Type B pancreatic cell (in vitro differentiated cells): ENCODE results near the gene MLF1. TPM values are rescaled to one million over a fixed set of nuclear protein-coding genes. Genes with fewer than 3 reads are reported as not detected.

Source experiments
- DNase-seq: peaks from one replicate; pipeline ENCODE4 v3.0.0; 2021; ENCODE audit warnings: mixed read lengths; ENCODE audit not compliant: unreplicated experiment; ENCODE audit errors: extremely low spot score
- H3K27ac Mint-ChIP-seq: 2 replicates; pipeline ENCODE4 v1.8.0; 2021; ENCODE audit warnings: mild to moderate bottlenecking, mixed read lengths
- H3K27me3 Mint-ChIP-seq: 2 replicates; pipeline ENCODE4 v1.8.0; 2021; ENCODE audit warnings: mixed read lengths
- H3K36me3 Mint-ChIP-seq: 2 replicates; pipeline ENCODE4 v1.8.0; 2021; ENCODE audit warnings: mixed read lengths
- H3K4me1 Mint-ChIP-seq: one replicate; pipeline ENCODE4 v1.8.0; 2021; ENCODE audit warnings: mixed read lengths; ENCODE audit not compliant: unreplicated experiment
- H3K4me3 Mint-ChIP-seq: 2 replicates; pipeline ENCODE4 v1.8.0; 2021; ENCODE audit warnings: mild to moderate bottlenecking, mixed read lengths
- H3K9me3 Mint-ChIP-seq: 2 replicates; pipeline ENCODE4 v1.8.0; 2021; ENCODE audit warnings: mixed read lengths
- CTCF ChIP-seq: fragments of 200-600 bp; sonication (generic); conservative IDR thresholded peaks from 2 replicates; pipeline ENCODE4 v1.5.0; 2021; ENCODE audit warnings: antibody characterized with exemption, mild to moderate bottlenecking
- total RNA-seq: library from RNA; stranded (reverse); gene quantifications from 2 replicates; pipeline ENCODE4 v1.2.1, GENCODE V29; 2021; ENCODE audit warnings: low replicate concordance

The MLF1 gene
- total RNA-seq, 1 donor from 2014 or later, result 23.8 TPM

GRCh38 chr3:158573714-158574113 lies 2.7 kb downstream of the MLF1 start:
- DNase-seq, result no peak
- H3K9me3 Mint-ChIP-seq, result no peaks in the 10 kb centered on the region
- no peak for TF ChIP-seq CTCF
- H3K4me1 Mint-ChIP-seq, result peaks cover 6% of the 10 kb centered on the region
- peaks cover 20% of the 10 kb centered on the region for H3K27me3 Mint-ChIP-seq
- peaks cover 3% of the 10 kb centered on the region for H3K36me3 Mint-ChIP-seq
- H3K4me3 Mint-ChIP-seq, result no peak overlapping the region
- H3K27ac Mint-ChIP-seq, result no peak overlapping the region

- Mint-ChIP-seq H3K9me3 (no peaks in the 10 kb centered on the region), H3K36me3 (peaks cover 3% of the 10 kb centered on the region), H3K4me3 (no peak overlapping the region), H3K27ac (no peak overlapping the region), H3K4me1 (peaks cover 6% of the 10 kb centered on the region), H3K27me3 (peaks cover 13% of the 10 kb centered on the region)
- TF ChIP-seq CTCF, result no peak
- DNase-seq, result no peak
These were observed 3.7 kb downstream of the MLF1 start for GRCh38 chr3:158574646-158575045.

GRCh38 chr3:158590223-158590622 lies 19.2 kb downstream of the MLF1 start:
- no peak for DNase-seq
- Mint-ChIP-seq H3K9me3 (no peaks in the 10 kb centered on the region), H3K27me3 (no peaks in the 10 kb centered on the region), H3K27ac (no peak overlapping the region), H3K4me3 (no peak overlapping the region), H3K4me1 (no peaks in the 10 kb centered on the region), H3K36me3 (peaks cover 3% of the 10 kb centered on the region)
- no peak for TF ChIP-seq CTCF

GRCh38 chr3:158600787-158601186 lies 29.8 kb downstream of the MLF1 start:
- H3K27me3 Mint-ChIP-seq, result no peaks in the 10 kb centered on the region
- peaks cover 5% of the 10 kb centered on the region for H3K36me3 Mint-ChIP-seq
- no peak for DNase-seq
- TF ChIP-seq CTCF, result no peak
- no peaks in the 10 kb centered on the region for H3K4me1 Mint-ChIP-seq
- no peak overlapping the region for H3K4me3 Mint-ChIP-seq
- H3K9me3 Mint-ChIP-seq, result no peaks in the 10 kb centered on the region
- H3K27ac Mint-ChIP-seq, result no peak overlapping the region

GRCh38 chr3:158602227-158602626 lies 31.2 kb downstream of the MLF1 start:
- Mint-ChIP-seq H3K9me3 (no peaks in the 10 kb centered on the region), H3K27ac (no peak overlapping the region), H3K36me3 (peaks cover 5% of the 10 kb centered on the region), H3K4me3 (no peak overlapping the region), H3K4me1 (no peaks in the 10 kb centered on the region), H3K27me3 (no peaks in the 10 kb centered on the region)
- no peak for TF ChIP-seq CTCF
- DNase-seq, result no peak
